ENCODE results near the gene MICA. TPM values are rescaled to one million over a fixed set of nuclear protein-coding genes. Genes with fewer than 3 reads are reported as not detected.
"Not testable (repeated sequence)": the region's sequence is repeated elsewhere in the genome, so short reads cannot be mapped to it uniquely, and the experiment has no call there.

Gene MICA
- total and polyA plus RNA-seq, 7 donors: 13.2 to 46.5 (median 24.0) TPM

GRCh38 chr6:31395832-31396231 is 7.6 kb upstream of the MICA start:
- intact Hi-C loops (cut with DNase I): no loop called here
- TF ChIP-seq, protein P1, sequence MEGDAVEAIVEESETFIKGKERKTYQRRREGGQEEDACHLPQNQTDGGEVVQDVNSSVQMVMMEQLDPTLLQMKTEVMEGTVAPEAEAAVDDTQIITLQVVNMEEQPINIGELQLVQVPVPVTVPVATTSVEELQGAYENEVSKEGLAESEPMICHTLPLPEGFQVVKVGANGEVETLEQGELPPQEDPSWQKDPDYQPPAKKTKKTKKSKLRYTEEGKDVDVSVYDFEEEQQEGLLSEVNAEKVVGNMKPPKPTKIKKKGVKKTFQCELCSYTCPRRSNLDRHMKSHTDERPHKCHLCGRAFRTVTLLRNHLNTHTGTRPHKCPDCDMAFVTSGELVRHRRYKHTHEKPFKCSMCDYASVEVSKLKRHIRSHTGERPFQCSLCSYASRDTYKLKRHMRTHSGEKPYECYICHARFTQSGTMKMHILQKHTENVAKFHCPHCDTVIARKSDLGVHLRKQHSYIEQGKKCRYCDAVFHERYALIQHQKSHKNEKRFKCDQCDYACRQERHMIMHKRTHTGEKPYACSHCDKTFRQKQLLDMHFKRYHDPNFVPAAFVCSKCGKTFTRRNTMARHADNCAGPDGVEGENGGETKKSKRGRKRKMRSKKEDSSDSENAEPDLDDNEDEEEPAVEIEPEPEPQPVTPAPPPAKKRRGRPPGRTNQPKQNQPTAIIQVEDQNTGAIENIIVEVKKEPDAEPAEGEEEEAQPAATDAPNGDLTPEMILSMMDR (IDR thresholded peaks at IDR 0.05): no peak
- TF ChIP-seq POLR2AphosphoS5 (IDR thresholded peaks at IDR 0.05): no peak
- no peak for TF ChIP-seq POLR2A (IDR thresholded peaks at IDR 0.05)
- no peak for TF ChIP-seq EP300 (IDR thresholded peaks at IDR 0.05)
- H3K27me3 ChIP-seq: no peaks in the 10 kb centered on the region
- H3K4me1 ChIP-seq: peaks cover 0 to 22% (median 15%) of the 10 kb centered on the region in 4 donors
- 88 to 90% methylated on average over 7 of the region's 7 CpGs for WGBS, 2 donors
- no peaks in the 10 kb centered on the region for H3K9me3 ChIP-seq
- H3K36me3 ChIP-seq: peaks cover 0 to 3% (median 0%) of the 10 kb centered on the region in 4 donors
- DNase-seq: no peak
- no peak overlapping the region for H3K4me3 ChIP-seq
- no peak overlapping the region for H3K27ac ChIP-seq

- intact Hi-C loops (cut with DNase I): loop anchor here (1.0 kb wide), 1 partner anchor 45 kb away; no protein-coding TSS in a partner anchor
- Histone ChIP-seq H3K9me3 (no peaks in the 10 kb centered on the region), H3K4me3 (no peak overlapping the region), H3K27me3 (no peaks in the 10 kb centered on the region), H3K36me3 (peaks cover 0 to 3% (median 0%) of the 10 kb centered on the region in 4 donors), H3K27ac (no peak overlapping the region), H3K4me1 (peaks cover 0 to 29% (median 20%) of the 10 kb centered on the region in 4 donors)
- no peak for TF ChIP-seq POLR2A (IDR thresholded peaks at IDR 0.05)
- TF ChIP-seq, protein P1 (IDR thresholded peaks at IDR 0.05): peak; percentile 37 to 87 (median 78)
- no peak for TF ChIP-seq POLR2AphosphoS5 (IDR thresholded peaks at IDR 0.05)
- no peak for TF ChIP-seq EP300 (IDR thresholded peaks at IDR 0.05)
- DNase-seq: peak; percentile 90
- WGBS, 2 donors: 34 to 42% methylated on average over 11 of the region's 11 CpGs
These were observed 6.8 kb upstream of the MICA start for GRCh38 chr6:31396422-31397152.

GRCh38 chr6:31397153-31397499 is 6.3 kb upstream of the MICA start:
- H3K27me3 ChIP-seq, H3K27ac ChIP-seq, H3K9me3 ChIP-seq, H3K36me3 ChIP-seq, DNase-seq, H3K4me3 ChIP-seq: not testable (repeated sequence)
- intact Hi-C loops (cut with DNase I): loop anchor here (1.0 kb wide), 1 partner anchor 44 kb away; no protein-coding TSS in a partner anchor
- WGBS, 2 donors: 6 to 29% methylated on average over 8 of the region's 8 CpGs
- peaks cover 0 to 35% (median 25%) of the 10 kb centered on the region in 4 donors for H3K4me1 ChIP-seq

DNA sequence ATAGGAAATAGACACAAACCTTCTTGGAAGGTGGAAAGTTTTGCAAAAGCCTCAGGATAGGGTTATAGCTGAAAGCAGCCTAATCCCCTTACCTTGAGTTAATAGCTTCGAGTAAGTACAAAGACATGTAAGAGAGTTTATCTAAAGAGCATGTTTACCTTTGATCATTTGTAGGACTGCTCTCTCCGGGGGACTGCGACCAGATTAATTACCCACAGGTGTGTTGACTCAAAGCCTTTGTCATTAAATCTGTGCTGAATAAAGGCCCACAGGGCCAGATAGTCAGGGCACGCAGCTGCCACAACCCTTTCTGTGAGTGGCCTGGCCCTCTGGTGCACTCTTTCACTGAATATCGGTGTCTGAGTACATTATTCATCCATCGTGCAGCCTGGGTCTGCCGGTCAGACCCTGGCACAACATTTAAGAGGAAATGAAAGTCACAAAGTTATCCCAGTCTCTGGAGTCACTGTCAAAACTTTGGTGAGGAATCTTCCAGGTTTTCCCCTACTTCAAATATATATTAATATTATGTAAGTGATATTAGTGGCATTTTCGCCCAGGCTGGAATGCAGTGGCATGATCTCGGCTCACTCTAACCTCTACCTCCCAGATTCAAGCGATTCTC is 5.4 kb upstream of the MICA start:
- H3K27ac ChIP-seq: no peak overlapping the region

More for the DNA sequence above, 5.4 kb upstream of the MICA start:
- H3K36me3 ChIP-seq: peaks cover 0 to 3% (median 0%) of the 10 kb centered on the region in 4 donors
- H3K4me1 ChIP-seq: peaks cover 0 to 44% (median 33%) of the 10 kb centered on the region in 4 donors
- no peaks in the 10 kb centered on the region for H3K9me3 ChIP-seq
- DNase-seq: no peak
- TF ChIP-seq, protein P1 (IDR thresholded peaks at IDR 0.05): no peak
- TF ChIP-seq POLR2AphosphoS5 (IDR thresholded peaks at IDR 0.05) (no peak), EP300 (IDR thresholded peaks at IDR 0.05) (no peak), POLR2A (IDR thresholded peaks at IDR 0.05) (no peak)
- 73 to 85% methylated on average over 10 of the region's 10 CpGs for WGBS, 2 donors
- no peak overlapping the region for H3K4me3 ChIP-seq
- H3K27me3 ChIP-seq: no peaks in the 10 kb centered on the region
- intact Hi-C loops (cut with DNase I): loop anchor here (1.0 kb wide), 1 partner anchor 43 kb away; no protein-coding TSS in a partner anchor
